Hepatocyte (in vitro differentiated cells): ENCODE results near the gene DNTT. TPM values are rescaled to one million over a fixed set of nuclear protein-coding genes. Genes with fewer than 3 reads are reported as not detected.

Source experiments
- DNase-seq: peaks from one replicate; pipeline ENCODE4 v3.0.0-alpha.2; 2016; ENCODE audit warnings: low spot score
- H2AFZ ChIP-seq: fragments of 200-600 bp; sonication (generic); 2 replicates; pipeline ENCODE4 v1.6.0; 2016; ENCODE audit warnings: antibody characterized with exemption, mild to moderate bottlenecking
- H3K27ac ChIP-seq: fragments of 200-600 bp; sonication (generic); 2 replicates; pipeline ENCODE4 v1.5.1; 2016; ENCODE audit warnings: mild to moderate bottlenecking
- H3K27me3 ChIP-seq: fragments of 200-600 bp; sonication (generic); 2 replicates; pipeline ENCODE4 v1.6.1; 2016
- H3K36me3 ChIP-seq: fragments of 200-600 bp; sonication (generic); replicated peaks from 2 replicates; pipeline ENCODE4 v1.5.1; 2016; ENCODE audit warnings: low read depth; ENCODE audit not compliant: insufficient read depth
- H3K4me1 ChIP-seq: fragments of 200-600 bp; sonication (generic); 2 replicates; pipeline ENCODE4 v1.5.1; 2016; ENCODE audit warnings: mild to moderate bottlenecking, moderate library complexity; ENCODE audit not compliant: insufficient read depth
- H3K4me2 ChIP-seq: fragments of 200-600 bp; sonication (generic); 2 replicates; pipeline ENCODE4 v1.6.0; 2016
- H3K4me3 ChIP-seq: fragments of 200-600 bp; sonication (generic); 2 replicates; pipeline ENCODE4 v1.5.1; 2016; ENCODE audit warnings: mild to moderate bottlenecking
- H3K79me2 ChIP-seq: fragments of 200-600 bp; sonication (generic); 2 replicates; pipeline ENCODE4 v1.6.0; 2017; ENCODE audit warnings: mild to moderate bottlenecking
- H3K9me2 ChIP-seq: fragments of 200-600 bp; sonication (generic); replicated peaks from 2 replicates; pipeline ENCODE4 v1.6.0; 2017; ENCODE audit warnings: mild to moderate bottlenecking; ENCODE audit not compliant: insufficient read depth
- H3K9me3 ChIP-seq: fragments of 200-600 bp; sonication (generic); 2 replicates; pipeline ENCODE4 v1.5.1; 2016; ENCODE audit warnings: low read depth, mild to moderate bottlenecking
- H4K20me1 ChIP-seq: fragments of 200-600 bp; sonication (generic); 2 replicates; pipeline ENCODE4 v1.6.0; 2016; ENCODE audit warnings: mild to moderate bottlenecking; ENCODE audit not compliant: insufficient read depth, poor library complexity, severe bottlenecking
- CTCF ChIP-seq: fragments of 200-600 bp; sonication (generic); IDR thresholded peaks from 2 replicates; pipeline ENCODE4 v1.5.1; 2016; ENCODE audit warnings: antibody characterized with exemption, mild to moderate bottlenecking; ENCODE audit not compliant: poor library complexity
- EZH2 ChIP-seq: fragments of 200-600 bp; sonication (generic); IDR thresholded peaks from 2 replicates; pipeline ENCODE4 v1.6.1; 2016; ENCODE audit warnings: antibody characterized with exemption, mild to moderate bottlenecking, borderline replicate concordance
- EZH2phosphoT487 ChIP-seq: fragments of 200-600 bp; sonication (generic); IDR thresholded peaks from one replicate; pipeline ENCODE4 v1.6.1; 2018; ENCODE audit warnings: antibody characterized with exemption, mild to moderate bottlenecking, low read depth, moderate library complexity; ENCODE audit not compliant: unreplicated experiment, severe bottlenecking
- WGBS: methylation state at CpG from one replicate; pipeline ENCODE4 v1.1.6; 2016; ENCODE audit warnings: low lambda C conversion rate; ENCODE audit errors: missing lambda C conversion rate; 5-methylcytosine and 5-hydroxymethylcytosine counted together
- polyA plus RNA-seq: library from polyadenylated mRNA; unstranded; fragments of >200 nt; fragmentation: Nextera tagmentation; extraction: Ambion mirVana; gene quantifications from 2 replicates; pipeline ENCODE4 v1.2.1, GENCODE V29; 2016
- total RNA-seq: library from RNA; depleted of rRNA; stranded (reverse); fragments of >200 nt; gene quantifications from 2 replicates; pipeline ENCODE4 v1.2.3, GENCODE V29; 2014

DNTT gene
- total and polyA plus RNA-seq, 2 experiments from 2014 or later: 0.10 TPM; not detected in 1

- H2AFZ ChIP-seq: no peak overlapping the region
- H3K9me3 ChIP-seq: no peaks in the 10 kb centered on the region
- peaks cover 2% of the 10 kb centered on the region for H3K4me1 ChIP-seq
- TF ChIP-seq CTCF: peak; percentile 84
- no peak for TF ChIP-seq EZH2phosphoT487
- TF ChIP-seq EZH2: no peak
- no peaks in the 10 kb centered on the region for H3K36me3 ChIP-seq
- peak; percentile 70 for DNase-seq
- H3K4me3 ChIP-seq: no peak overlapping the region
- no peaks in the 10 kb centered on the region for H3K79me2 ChIP-seq
- no peak overlapping the region for H3K27ac ChIP-seq
- no peaks in the 10 kb centered on the region for H3K9me2 ChIP-seq
- no peak overlapping the region for H3K4me2 ChIP-seq
- 57% methylated on average over 7 of the region's 7 CpGs for WGBS
- no peaks in the 10 kb centered on the region for H3K27me3 ChIP-seq
- no peaks in the 10 kb centered on the region for H4K20me1 ChIP-seq
Measured at GRCh38 chr10:96292971-96293920, 11.0 kb upstream of the DNTT start.

- Histone ChIP-seq H3K4me2 (no peak overlapping the region), H2AFZ (no peak overlapping the region), H3K27me3 (no peaks in the 10 kb centered on the region), H3K36me3 (no peaks in the 10 kb centered on the region), H3K9me2 (no peaks in the 10 kb centered on the region), H3K27ac (no peak overlapping the region), H3K4me1 (no peaks in the 10 kb centered on the region), H3K4me3 (no peak overlapping the region), H4K20me1 (no peaks in the 10 kb centered on the region), H3K79me2 (no peaks in the 10 kb centered on the region), H3K9me3 (no peaks in the 10 kb centered on the region)
- no peak for TF ChIP-seq CTCF
- no peak for TF ChIP-seq EZH2
- TF ChIP-seq EZH2phosphoT487: no peak
- WGBS: 76% methylated on average over 4 of the region's 4 CpGs
- no peak for DNase-seq
Measured at GRCh38 chr10:96295475-96295874, 8.8 kb upstream of the DNTT start.

- Histone ChIP-seq H3K9me2 (no peaks in the 10 kb centered on the region), H3K27ac (no peak overlapping the region), H3K4me2 (no peak overlapping the region), H3K27me3 (no peaks in the 10 kb centered on the region), H2AFZ (no peak overlapping the region), H4K20me1 (no peaks in the 10 kb centered on the region), H3K4me1 (no peaks in the 10 kb centered on the region), H3K9me3 (no peaks in the 10 kb centered on the region), H3K79me2 (no peaks in the 10 kb centered on the region), H3K4me3 (no peak overlapping the region), H3K36me3 (no peaks in the 10 kb centered on the region)
- DNase-seq: no peak
- 88% methylated on average over 2 of the region's 2 CpGs for WGBS
- TF ChIP-seq CTCF (no peak), EZH2phosphoT487 (no peak), EZH2 (no peak)
Measured at GRCh38 chr10:96297486-96297885, 6.7 kb upstream of the DNTT start.
